MM.1S (cell line): ENCODE results near the gene C5orf15.
"Not testable (repeated sequence)": the region's sequence is repeated elsewhere in the genome, so short reads cannot be mapped to it uniquely, and the experiment has no call there.

Experiments
- DNase-seq: peaks from one replicate; pipeline ENCODE4 v3.0.0-alpha.2; 2015
- H2AFZ ChIP-seq: fragments of 300-600 bp; sonication (generic); 2 replicates; pipeline ENCODE4 v1.6.0; 2016; ENCODE audit warnings: antibody characterized with exemption, low read length
- H3F3A ChIP-seq: fragments of 300-600 bp; sonication (generic); 2 replicates; pipeline ENCODE4 v1.6.1; 2016; ENCODE audit warnings: mild to moderate bottlenecking, antibody characterized with exemption, low read length, moderate library complexity, mixed read lengths; ENCODE audit not compliant: insufficient read depth
- H3K27ac ChIP-seq: fragments of 300-600 bp; sonication (generic); 2 replicates; pipeline ENCODE4 v1.5.1; 2016; ENCODE audit warnings: mild to moderate bottlenecking, low read length
- H3K27me3 ChIP-seq: fragments of 300-600 bp; sonication (generic); replicated peaks from 2 replicates; pipeline ENCODE4 v1.6.0; 2016; ENCODE audit warnings: low read length; ENCODE audit not compliant: insufficient read depth
- H3K36me3 ChIP-seq: fragments of 300-600 bp; sonication (generic); replicated peaks from 2 replicates; pipeline ENCODE4 v1.6.1; 2016; ENCODE audit warnings: mild to moderate bottlenecking, low read length, mixed read lengths; ENCODE audit not compliant: insufficient read depth
- H3K4me1 ChIP-seq: fragments of 300-600 bp; sonication (generic); 2 replicates; pipeline ENCODE4 v1.6.1; 2016; ENCODE audit warnings: low read length, mixed read lengths
- H3K4me2 ChIP-seq: fragments of 300-600 bp; sonication (generic); 2 replicates; pipeline ENCODE4 v1.6.0; 2016; ENCODE audit warnings: low read depth, low read length
- H3K4me3 ChIP-seq: fragments of 300-600 bp; sonication (generic); 2 replicates; pipeline ENCODE4 v1.5.1; 2016; ENCODE audit warnings: low read length, mixed read lengths
- H3K79me2 ChIP-seq: fragments of 300-600 bp; sonication (generic); 2 replicates; pipeline ENCODE4 v1.6.1; 2016; ENCODE audit warnings: mixed run types, low read length, mixed read lengths
- H3K9ac ChIP-seq: fragments of 300-600 bp; sonication (generic); 2 replicates; pipeline ENCODE4 v1.6.1; 2016; ENCODE audit warnings: low read length, mixed read lengths
- H3K9me2 ChIP-seq: fragments of 300-600 bp; sonication (generic); replicated peaks from 2 replicates; pipeline ENCODE4 v1.6.1; 2016; ENCODE audit warnings: mild to moderate bottlenecking, low read length, mixed read lengths; ENCODE audit not compliant: insufficient read depth
- H3K9me3 ChIP-seq: fragments of 300-600 bp; sonication (generic); replicated peaks from 2 replicates; pipeline ENCODE4 v1.6.1; 2016; ENCODE audit warnings: mild to moderate bottlenecking, low read length, mixed read lengths; ENCODE audit not compliant: insufficient read depth
- H4K20me1 ChIP-seq: fragments of 300-600 bp; sonication (generic); 2 replicates; pipeline ENCODE4 v1.6.1; 2016; ENCODE audit warnings: mild to moderate bottlenecking, low read length, moderate library complexity, mixed read lengths; ENCODE audit not compliant: insufficient read depth
- EZH2 ChIP-seq: fragments of 300-600 bp; sonication (generic); optimal IDR thresholded peaks from 2 replicates; pipeline ENCODE3; 2017; ENCODE audit warnings: low read depth, mild to moderate bottlenecking, antibody characterized with exemption, low read length, mixed read lengths
- EZH2phosphoT487 ChIP-seq: fragments of 300-600 bp; sonication (generic); IDR thresholded peaks from 2 replicates; pipeline ENCODE4 v1.6.1; 2018; ENCODE audit warnings: antibody characterized with exemption, low read length
- TF ChIP-seq, protein P1 (sequence below): fragments of 300-600 bp; sonication (generic); IDR thresholded peaks from 2 replicates; pipeline ENCODE4 v1.5.1; 2016; ENCODE audit warnings: antibody characterized with exemption, low read length, mixed read lengths

C5orf15 gene

DNA sequence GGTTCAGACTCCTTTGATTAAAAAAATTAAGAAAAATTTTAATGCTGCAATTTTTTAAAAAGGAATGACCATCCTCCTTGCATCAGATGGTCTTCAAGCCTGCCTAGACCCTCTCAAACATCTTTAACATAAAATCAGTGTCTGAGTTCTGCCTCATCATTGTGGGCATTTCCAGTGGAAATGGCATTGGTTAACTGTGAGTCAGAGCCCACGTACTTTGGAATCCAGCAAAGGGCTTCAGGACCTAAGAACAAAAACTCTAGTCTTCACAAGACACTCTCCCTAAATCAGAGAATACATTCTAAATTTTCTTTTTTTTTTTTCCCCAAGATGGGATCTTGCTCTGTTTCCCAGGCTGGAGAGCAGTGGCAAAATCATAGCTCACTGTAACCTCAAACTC, 9.4 kb upstream of the C5orf15 start:
- H3K4me3 ChIP-seq: no peak overlapping the region
- peaks cover 15% of the 10 kb centered on the region for H3F3A ChIP-seq
- no peaks in the 10 kb centered on the region for H3K4me1 ChIP-seq
- no peaks in the 10 kb centered on the region for H3K9me2 ChIP-seq
- peaks cover 42% of the 10 kb centered on the region for H3K79me2 ChIP-seq
- TF ChIP-seq, protein P1, sequence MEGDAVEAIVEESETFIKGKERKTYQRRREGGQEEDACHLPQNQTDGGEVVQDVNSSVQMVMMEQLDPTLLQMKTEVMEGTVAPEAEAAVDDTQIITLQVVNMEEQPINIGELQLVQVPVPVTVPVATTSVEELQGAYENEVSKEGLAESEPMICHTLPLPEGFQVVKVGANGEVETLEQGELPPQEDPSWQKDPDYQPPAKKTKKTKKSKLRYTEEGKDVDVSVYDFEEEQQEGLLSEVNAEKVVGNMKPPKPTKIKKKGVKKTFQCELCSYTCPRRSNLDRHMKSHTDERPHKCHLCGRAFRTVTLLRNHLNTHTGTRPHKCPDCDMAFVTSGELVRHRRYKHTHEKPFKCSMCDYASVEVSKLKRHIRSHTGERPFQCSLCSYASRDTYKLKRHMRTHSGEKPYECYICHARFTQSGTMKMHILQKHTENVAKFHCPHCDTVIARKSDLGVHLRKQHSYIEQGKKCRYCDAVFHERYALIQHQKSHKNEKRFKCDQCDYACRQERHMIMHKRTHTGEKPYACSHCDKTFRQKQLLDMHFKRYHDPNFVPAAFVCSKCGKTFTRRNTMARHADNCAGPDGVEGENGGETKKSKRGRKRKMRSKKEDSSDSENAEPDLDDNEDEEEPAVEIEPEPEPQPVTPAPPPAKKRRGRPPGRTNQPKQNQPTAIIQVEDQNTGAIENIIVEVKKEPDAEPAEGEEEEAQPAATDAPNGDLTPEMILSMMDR: no peak
- TF ChIP-seq EZH2 (no peak), EZH2phosphoT487 (no peak)
- no peaks in the 10 kb centered on the region for H3K9me3 ChIP-seq
- no peaks in the 10 kb centered on the region for H3K27me3 ChIP-seq
- no peak overlapping the region for H2AFZ ChIP-seq
- DNase-seq: no peak
- H3K9ac ChIP-seq: no peak overlapping the region
- H3K4me2 ChIP-seq: no peak overlapping the region
- no peaks in the 10 kb centered on the region for H4K20me1 ChIP-seq
- H3K36me3 ChIP-seq: peaks cover 13% of the 10 kb centered on the region
- no peak overlapping the region for H3K27ac ChIP-seq

DNA sequence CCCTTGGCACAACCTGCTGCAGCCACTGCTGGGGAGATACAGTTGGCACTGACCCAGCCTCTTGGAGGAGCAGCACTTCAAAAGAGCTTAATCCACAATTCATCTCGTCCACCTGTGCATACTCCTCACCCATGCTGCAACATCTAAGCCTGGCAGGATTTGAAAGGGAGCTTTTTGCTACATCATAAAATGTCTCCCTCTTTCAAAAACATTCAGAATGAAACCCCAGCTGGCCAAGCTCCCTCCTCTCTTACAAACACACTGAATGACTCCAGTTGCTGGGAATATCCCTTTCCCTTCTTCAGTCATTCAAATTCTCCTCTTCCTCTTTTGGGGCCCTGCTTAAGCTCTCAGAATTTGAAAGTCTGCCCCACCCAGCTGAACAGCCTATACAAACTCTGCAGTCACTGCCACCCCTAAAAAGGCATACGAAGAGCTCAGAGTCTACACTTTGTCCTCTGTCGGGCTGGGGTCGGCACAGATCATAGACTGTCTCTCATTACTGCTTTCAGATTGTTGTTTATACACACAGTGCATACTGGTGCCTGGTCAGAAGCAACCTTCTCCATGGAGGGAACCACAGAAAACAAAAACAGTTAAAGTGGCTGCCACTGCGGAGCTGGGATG, 8.8 kb upstream of the C5orf15 start:
- Histone ChIP-seq H3K4me2 (no peak overlapping the region), H3K9me3 (no peaks in the 10 kb centered on the region), H4K20me1 (no peaks in the 10 kb centered on the region), H3K36me3 (peaks cover 13% of the 10 kb centered on the region), H3K79me2 (peaks cover 42% of the 10 kb centered on the region), H3K4me3 (no peak overlapping the region), H3K4me1 (no peaks in the 10 kb centered on the region), H3K27ac (no peak overlapping the region), H3F3A (peaks cover 15% of the 10 kb centered on the region), H2AFZ (no peak overlapping the region), H3K9me2 (no peaks in the 10 kb centered on the region), H3K27me3 (no peaks in the 10 kb centered on the region), H3K9ac (no peak overlapping the region)
- DNase-seq: no peak
- TF ChIP-seq EZH2: no peak
- TF ChIP-seq, protein P1: no peak
- no peak for TF ChIP-seq EZH2phosphoT487

DNA sequence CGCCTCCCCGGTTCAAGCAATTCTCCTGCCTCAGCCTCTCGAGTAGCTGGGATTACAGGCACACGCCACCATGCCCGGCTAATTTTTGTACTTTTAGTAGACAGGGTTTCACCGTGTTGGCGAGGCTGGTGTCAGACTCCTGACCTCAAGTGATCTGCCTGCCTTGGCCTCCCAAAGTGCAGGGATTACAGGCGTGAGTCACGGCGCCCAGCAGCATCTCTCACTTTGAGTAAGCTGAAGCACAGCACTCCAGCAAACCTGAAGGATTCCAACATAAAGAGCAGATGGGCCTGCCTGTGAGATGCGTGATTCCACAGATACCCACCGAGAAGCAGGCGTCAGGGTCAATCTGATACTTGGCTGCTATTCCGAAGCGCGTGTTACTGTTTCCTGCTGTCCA, 7.1 kb upstream of the C5orf15 start:
- not testable (repeated sequence) for H3K27ac ChIP-seq, H3K36me3 ChIP-seq, H3K9me3 ChIP-seq, H3K9me2 ChIP-seq, H4K20me1 ChIP-seq, H2AFZ ChIP-seq, H3K9ac ChIP-seq, DNase-seq, H3K4me3 ChIP-seq, H3K27me3 ChIP-seq, H3K4me1 ChIP-seq, H3K4me2 ChIP-seq
- peaks cover 24% of the 10 kb centered on the region for H3F3A ChIP-seq
- peaks cover 34% of the 10 kb centered on the region for H3K79me2 ChIP-seq

DNA sequence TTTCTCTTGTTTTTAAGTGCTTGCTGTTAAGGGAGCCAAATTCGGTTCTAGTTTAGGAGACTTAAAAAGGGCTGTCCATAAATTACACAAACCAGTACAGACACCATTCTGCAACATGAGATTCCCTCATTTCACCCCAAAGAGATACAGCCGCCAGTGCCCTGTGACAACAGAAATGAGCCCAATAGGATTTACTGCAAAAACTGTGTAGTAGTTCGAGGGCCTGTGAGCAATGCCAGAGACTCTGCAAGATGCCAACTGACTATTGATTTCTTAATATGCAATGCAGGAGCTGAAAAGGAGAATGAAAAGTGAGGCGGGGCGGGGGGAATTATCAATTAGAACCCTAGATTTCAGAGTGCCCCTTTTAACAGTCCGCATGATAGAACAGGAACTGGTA, 5.7 kb upstream of the C5orf15 start:
- Histone ChIP-seq H3K4me3 (no peak overlapping the region), H2AFZ (no peak overlapping the region), H3K9me2 (no peaks in the 10 kb centered on the region), H3K9me3 (no peaks in the 10 kb centered on the region), H3K4me2 (no peak overlapping the region), H3K79me2 (peaks cover 26% of the 10 kb centered on the region), H3K27ac (no peak overlapping the region), H3K27me3 (no peaks in the 10 kb centered on the region), H3K4me1 (0 out of 2 replicates have a peak, but pooled peaks cover 5% of the 10 kb centered on the region), H3K9ac (no peak overlapping the region), H3F3A (peaks cover 35% of the 10 kb centered on the region), H4K20me1 (no peaks in the 10 kb centered on the region), H3K36me3 (peaks cover 8% of the 10 kb centered on the region; the same call in 1 of the 2 replicates)
- DNase-seq: no peak
- TF ChIP-seq EZH2phosphoT487 (no peak), EZH2 (no peak)
- TF ChIP-seq, protein P1: no peak
